ENCODE results near the gene SAP30L.

SAP30L gene

DNA sequence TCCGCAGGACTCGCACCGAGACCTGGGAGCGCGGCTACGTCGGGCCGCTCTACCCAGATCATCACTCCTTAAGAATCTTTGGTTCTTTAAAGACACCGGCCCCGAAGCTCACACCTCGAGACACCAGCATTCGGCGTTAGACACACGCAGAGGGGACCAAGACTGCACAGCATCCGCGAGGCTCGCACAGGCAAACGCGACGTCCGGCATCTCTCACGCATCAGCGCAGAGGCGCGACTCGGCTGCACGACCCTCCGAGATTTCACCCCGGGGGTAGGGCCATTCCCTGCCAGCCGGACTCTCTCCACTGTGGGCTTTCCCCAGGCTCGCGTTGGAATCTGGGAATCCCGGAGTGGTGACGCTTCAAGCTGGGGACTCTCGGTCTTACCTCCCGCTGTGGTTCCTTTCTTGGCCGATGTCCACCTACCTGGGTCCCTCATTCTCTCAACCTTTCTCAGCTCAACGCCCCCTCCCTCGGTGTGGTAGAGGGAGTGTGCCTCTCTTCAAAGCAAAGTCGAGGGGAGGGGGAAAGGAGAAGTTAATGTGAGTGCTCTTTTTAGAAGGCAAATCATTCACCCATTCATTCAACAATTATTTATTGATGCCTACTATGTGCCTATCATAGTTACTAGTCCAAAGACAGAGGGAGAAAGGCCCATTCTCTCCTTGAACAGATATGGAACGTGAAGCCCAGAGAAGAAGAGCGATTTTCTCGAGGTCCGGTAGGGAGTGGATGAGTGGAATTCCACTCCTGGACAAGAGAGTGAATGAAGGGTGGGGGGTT is 33.6 kb downstream of the SAP30L start:
- no peak for DNase-seq

DNA sequence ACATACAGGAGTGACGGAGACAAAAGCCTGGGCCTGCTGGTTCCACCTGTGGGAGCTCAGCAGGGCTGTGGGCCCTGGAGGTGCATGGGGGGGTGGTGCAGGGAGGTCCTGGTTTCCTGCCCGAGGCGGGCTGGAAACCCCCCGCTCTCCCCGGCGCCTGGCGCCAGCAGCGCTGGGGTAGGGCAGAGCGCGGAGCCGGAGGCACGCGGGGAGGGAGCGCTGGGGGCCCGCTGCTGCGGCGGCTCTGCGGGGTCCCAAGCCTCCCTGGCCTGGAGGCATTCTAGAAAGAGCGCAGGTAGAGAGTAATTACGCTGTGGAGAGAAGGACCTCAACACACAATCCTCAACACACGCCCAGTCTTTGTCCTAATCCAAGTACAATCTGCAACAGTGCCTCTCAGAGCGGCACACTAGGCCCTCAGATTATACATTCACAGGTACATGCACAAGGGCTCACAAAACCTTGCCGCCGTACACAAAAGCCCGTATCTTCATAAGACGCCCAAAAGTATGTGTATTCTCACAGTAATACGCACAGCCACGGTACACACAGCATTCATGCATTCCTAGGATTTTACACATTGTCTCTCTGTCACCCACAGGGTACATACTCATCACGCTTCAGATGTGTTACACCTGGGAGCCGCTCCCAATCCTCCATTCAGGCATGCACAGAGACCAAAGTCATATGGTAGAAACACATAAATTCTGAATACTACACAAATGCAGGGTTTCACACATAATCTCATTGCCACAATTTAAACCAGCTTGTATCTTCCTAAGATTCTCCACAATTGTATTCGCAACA is 34.4 kb downstream of the SAP30L start:
- DNase-seq, result no peak

DNA sequence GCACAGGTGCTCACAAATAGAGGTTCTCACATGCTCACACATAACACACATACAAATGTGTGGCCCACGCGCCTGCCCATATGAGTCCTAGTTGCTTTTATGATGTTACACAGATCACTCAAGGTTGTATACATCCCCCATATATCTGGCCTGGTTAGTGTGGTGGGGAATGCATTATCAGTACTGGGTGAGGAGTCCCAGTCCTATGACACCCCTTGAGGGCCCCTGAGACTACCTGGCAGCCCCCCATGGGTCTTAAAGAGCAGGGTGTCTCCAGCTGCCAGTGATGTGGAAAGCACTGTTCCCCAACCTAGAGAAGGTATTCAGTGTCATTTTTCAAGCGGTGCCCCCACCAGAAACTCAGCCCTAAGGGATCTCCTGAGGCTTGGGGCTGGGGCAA is 35.0 kb downstream of the SAP30L start:
- no peak for DNase-seq

DNA sequence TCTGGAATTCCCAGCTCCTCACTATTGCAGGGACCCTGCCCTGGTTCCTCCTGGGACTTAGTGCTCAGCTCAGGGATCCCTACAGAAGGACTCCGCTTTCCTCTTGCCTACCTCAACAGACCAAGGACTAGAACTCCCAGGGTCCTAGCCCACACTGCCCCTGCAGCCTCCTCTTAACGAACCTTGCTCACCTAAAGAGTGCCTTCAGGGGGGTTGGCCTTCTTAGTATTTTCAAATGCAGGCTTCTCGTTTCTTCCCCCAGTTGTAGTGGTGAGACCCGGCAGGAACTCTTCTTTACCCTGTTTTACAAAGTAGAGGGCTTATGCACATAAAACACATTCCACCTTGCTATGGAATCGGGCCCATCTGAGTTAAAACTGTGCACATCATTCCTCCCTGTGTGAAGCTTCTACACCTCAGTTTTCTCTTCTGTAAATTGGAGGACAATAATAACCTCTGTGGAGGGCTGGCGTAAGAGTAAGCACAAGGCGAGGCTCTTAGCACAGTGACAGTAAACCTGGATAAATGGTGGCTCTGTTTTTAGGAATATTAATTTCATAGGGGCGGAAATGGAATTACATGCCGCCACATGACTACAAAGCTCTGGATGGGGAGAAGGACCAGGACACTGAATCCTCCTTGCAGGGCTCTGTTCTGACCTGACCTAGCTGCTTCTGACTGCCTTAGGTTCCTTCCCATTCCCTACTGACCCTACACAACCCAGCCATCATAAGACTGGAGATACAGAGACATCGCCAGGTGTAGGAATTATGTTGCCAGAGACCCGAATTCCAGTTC is 36.0 kb downstream of the SAP30L start:
- no peak for DNase-seq

DNA sequence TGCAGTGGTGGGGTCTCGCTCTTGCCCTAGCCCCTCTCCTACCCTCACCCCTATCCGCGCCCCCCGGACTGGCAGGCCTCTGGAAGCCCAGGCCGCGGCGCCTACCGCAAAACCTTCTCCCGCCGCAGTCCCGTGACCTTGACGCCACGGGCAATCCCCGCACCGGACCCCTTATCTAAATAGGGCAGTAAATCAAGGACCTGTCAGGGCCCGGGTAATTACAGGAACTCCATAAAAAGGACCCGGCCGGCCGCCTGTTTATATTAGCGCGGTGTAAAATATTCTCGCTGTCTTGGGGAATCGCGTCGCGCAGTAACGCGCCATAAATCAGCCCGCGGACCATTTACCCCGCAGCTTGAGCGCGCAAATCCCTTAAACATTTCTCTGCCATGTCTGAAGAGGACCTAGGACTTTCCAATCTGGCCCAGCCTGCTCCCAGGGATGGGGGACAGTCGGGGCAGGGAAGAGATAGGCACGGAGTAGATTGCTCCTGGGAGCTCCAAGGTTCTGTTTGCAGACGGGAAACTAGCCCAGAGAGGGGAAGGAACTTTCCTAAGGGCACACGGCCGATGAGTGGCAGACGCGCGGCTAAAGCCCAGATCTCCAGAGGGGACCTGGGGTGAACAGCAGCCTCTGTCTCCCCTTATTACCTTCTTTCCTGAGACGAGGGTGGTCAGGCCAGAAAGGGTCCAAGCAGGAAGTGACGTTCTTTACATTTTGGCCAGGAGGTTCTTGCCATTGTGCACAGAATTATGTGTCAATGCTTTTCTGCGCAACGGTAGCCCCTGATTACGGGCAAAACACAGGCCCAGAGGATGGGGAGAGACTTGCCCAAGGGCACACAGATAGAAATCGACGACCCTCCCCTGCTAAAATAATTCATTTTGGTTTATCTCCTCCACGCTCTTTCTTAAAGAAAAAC is 37.0 kb downstream of the SAP30L start:
- DNase-seq, result no peak

DNA sequence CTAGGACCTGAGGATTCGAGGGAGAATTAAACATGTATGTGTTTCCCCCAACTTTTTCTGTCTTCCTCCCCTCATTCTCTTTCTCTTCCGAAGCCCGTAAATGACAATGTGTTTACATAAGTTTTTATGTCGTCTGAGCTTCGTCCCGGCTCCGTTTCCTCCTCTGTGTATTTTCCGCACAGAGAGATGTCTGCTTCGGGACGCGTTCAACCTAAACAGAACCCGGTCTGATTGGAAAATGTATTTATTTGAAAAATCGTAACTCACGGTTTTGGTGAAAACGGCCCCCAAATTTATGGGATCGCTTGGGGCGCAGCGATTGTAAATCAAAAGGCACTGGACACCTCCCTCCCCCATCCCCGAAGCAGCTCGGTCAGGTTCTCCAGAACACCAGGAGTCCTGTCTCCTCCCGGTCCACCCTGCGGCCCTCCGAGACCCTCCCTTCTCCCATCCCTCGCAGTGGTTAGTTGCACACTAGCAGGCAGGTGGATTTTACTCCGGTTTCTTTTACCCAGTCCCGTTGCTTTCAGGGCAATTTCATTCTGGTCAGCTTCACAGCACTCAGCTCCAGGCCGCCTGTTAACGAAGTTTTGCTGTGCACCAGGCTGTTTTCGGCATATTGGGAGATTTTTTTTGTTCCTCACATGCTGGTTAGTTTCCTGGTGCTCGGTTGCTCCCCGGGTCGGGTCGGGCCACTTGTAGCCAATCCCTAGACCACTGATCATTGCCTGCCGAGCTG is 38.0 kb downstream of the SAP30L start:
- no peak for DNase-seq

DNA sequence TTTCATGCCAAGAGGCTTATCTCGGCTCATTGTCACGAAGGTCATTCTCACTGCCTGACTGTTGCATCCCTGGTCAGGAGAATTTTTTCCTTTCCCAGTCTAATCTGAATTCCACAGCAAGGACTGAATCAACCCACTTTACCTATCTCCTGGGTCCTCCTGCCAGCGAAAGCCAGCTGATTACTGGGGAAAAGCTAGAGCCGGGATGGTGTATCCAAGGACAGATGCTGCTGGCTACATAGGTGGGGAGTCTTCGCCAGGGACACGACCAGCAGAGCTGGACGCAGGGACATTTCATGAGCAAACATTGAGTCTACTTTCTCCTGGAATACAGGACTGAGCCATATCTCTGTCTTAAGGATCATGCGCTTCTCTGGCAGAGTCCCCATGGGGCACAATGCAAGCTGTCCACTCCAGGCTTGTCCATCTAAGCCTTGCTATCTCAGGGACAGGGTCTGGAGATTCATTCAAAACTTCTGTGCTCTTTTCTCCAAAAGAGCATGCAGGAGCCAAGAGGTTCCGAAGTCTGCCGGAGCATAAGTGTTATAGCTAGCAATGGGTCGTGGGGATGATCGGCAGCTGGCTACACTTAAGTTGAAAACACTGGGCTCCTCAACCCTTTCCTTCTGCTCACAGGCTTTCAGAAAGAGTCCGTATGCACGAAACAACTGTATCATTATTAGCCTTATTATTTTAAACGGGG is 38.7 kb downstream of the SAP30L start:
- DNase-seq, result no peak

DNA sequence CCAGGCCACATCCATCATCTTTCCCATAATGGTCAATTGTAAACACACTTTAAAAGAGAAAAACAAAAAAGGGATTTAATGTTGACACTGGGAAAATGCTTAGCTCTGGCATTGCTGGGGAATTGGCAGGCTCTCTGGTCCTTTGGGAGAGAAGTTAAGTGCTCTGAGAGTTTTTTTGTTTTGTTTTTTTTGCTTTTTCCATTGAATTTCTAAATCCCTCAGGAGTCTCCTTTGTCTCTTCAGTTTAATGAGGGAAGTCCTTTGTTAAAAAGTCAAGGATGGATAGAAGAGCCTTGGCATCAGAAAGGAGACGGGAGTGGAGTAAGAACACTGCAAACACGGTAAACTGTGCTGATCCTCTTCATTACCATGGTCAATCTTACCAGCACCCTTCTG is 39.3 kb downstream of the SAP30L start:
- no peak for DNase-seq

DNA sequence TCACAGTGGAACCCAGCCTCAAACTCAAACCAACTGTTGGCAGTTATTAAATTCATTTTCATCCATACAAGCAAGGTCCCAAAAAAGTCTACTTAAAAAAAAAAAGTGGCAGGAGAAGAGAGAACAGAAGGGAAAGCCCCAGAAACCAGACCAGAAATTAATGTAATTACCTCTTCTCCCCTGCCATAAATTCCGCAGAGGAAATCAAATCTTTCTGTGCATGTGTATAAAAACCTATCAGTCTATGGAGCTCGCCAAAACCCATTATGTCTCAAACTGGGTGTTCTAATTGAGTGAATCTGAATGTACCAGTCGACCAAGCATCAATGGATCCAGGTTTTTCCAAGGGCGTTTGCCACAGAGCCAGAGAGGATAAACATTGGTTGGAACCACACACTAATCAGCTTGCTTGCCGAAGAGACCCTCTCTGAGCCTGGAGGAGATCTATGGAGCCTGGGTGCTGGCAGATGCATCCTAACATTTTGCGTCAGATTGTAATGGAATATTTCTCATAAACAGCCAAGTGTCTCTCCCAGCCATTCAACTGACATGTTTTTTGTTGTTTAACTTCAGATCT is 40.1 kb downstream of the SAP30L start:
- DNase-seq, result no peak

DNA sequence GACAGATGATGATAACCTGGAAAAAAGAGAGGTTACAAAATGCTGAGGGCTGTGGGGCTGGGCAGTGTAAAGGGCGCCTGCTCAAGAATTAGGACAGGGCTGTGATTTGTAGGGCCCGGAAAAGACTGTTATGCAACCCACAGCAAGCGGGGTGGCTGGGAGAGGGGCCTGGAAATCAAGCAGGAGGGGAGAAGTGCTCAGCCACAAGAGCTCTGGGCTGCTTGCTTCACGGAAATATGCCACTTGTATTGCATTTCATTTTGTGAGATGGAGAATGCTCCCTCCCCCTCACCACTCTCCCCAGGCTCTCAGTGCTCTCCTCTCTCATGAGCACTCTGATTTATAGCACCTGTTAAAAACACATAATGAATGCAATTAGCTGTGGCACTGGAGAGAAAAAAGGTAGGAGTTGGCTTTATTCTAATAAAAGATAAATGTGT is 40.6 kb downstream of the SAP30L start:
- no peak for DNase-seq

DNA sequence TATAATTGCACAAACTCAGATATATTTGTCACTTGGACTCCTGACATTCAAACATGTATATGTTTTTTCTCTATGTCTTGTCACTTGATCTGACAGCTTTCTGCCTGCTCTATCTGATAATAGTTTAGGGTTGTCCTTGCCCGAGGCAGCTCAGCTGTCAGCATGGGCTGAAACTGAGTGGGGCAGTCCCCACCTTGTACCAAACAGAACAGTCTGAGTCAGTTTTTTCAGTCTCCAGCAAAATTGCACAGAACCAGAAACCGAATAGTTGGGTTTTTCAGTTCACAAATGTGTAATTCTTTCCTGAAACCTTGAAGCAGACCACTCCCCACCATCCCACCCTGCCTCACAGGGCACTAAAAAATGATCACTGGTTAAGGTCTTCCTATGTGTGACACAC is 41.7 kb downstream of the SAP30L start:
- no peak for DNase-seq

DNA sequence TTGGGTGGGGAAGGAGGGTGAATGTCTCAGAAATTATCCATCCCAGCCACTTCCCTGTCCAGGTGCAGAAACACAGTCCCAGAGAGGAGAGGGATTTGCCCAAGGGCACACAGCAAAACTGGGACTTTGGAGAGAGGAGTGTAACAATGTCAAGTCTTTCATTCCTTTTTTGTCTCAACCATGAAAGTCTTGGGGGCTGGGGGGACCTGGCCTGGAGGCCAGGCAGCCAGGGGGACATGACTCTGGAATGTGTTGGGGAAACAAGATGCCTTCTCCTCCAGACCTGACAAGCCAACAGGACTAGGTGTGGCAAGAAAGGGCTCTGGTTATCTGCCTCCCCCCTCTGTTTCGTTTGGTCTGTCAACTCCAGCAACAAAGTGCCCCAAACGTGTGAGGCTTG is 46.1 kb downstream of the SAP30L start:
- DNase-seq, result no peak

DNA sequence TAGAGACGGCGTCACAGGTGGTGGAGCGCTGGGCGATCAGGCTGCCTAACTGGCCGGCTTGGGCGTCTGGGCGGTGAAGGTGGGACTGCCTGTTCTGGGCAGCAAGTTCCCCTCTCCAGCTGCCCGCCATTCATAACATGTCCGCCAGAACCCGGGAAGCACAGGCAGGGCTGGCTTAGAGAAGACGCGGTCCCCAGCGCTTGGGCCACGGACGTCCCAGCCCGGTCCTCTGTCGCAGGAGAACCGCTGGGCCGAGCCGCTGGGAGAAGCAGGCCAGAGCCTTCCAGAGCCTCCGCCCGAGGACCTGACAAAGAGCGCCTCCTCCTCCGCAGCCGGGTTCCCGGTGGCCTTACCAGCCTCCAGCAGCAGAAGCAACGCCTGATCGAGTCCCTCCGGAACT is 47.5 kb downstream of the SAP30L start:
- DNase-seq, result no peak

DNA sequence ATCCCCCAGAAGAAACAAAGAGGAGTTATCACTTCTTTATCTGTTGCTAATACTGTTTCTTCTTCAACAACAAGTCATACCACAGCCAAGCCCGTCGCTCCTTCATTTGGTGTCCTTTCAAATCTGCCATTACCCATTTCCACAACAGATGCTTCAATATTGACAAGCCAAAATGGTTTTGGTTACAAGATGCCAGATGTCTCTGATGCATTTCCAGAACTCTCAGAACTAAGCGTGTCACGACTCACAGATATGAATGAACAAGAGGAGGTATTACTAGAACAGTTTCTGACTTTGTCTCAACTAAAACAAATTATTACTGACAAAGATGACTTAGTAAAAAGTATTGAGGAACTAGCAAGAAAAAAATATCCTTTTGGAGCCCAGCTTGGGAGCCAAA is 48.2 kb downstream of the SAP30L start:
- no peak for DNase-seq

DNA sequence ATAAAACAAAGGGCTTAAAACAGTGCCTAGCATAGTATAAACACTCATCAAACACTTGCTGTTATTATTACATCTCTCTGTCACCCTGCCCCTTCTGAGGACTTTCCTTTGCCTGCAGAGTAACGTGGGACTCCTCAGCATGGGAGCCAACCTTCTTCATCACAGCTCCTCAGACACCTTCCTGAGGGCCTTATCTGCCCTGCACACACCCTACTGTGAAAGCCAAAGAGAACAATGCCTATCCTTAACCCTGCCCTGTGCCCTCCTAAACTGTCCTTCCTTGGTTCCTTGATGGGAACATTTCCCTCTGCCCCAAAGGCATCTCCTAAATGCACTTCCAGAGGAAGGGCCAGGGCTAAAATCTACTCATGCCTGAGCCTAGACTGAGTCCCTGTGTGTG is 52.8 kb downstream of the SAP30L start:
- DNase-seq, result no peak

DNA sequence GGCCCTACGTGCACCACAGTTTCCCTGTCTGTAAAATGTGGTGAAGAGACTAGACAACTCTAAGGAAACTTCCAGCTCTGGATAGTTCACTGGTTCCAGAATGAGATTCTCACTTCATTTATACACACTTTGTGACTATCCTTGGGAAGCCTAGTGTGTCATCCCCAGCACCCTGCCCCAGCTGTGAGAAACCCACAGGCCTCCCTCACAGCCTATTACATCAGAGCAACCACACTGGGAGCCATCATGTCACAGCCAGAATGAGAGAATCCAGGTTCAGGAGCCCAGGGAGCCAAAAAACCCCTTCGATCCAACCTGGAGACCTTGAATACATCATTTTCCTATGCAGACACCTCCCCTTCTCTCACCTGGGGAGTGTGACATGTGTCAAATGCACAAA is 53.2 kb downstream of the SAP30L start:
- DNase-seq, result no peak

DNA sequence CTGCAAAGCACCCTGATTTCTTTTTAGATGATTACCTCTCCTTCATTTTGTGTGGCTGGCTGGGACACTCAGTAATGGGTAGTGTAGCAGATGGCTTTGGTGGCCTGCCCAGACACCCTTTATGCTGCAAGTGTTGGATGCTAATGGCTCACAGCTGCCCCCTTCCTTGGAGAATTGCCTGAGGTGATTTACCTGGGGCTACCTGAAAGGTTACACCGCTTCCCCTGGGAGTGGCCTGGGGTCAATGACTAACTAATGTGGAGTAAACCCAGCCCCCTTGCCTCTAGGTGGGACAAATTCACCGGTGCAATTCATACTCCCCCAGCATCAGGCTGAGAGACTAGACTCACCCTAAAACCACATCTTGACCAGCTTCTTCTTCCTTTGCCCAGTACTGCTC is 55.8 kb downstream of the SAP30L start:
- DNase-seq, result no peak

DNA sequence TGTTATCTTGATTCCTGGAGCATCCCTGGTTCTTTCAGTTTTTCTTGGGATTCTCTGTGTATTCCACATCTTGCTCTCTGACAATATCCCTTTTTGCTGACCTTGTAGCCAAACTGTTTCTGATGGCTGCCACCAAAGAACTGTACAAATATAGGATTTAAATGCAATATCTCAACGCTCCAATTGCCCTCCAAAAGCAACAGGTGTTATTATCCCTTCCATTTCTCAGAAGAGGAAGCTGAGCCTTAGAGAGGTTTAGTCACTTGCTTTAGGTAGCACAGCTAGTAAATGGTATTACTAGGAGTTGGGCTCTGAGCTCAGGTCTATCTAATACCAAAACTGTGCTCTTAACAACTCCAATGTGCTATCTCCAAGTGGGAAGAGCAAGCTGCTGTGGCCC is 56.4 kb downstream of the SAP30L start:
- DNase-seq, result no peak

DNA sequence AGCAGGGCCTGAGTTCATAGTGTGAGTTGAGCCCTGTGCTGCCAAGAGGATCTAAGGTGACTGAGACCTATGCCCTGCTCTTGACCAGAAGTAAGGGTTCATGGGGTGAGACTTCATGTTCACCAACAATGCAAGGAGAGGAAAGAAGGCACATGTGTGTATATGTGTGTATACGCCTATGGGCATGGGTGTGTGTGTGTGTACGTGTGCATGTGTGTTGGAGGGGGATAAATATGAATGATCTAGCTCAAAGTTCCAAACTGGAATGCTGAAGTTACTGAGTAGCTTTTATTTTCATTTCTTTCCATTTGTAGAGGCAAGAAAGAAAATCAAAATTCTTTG is 57.9 kb downstream of the SAP30L start:
- DNase-seq, result no peak

All from anterior cingulate cortex (tissue), 58 donors.